DND-41 (cell line): ENCODE measurements around the gene BCL11B.

Source experiments
- EZH2 ChIP-seq: IDR thresholded peaks from 3 replicates; pipeline ENCODE4 v1.6.1; 2012; ENCODE audit warnings: borderline replicate concordance, low read depth, mild to moderate bottlenecking, moderate library complexity, low read length, inconsistent platforms; ENCODE audit not compliant: severe bottlenecking
- TF ChIP-seq, protein P1 (sequence below): IDR thresholded peaks from 2 replicates; pipeline ENCODE4 v1.5.1; 2012; ENCODE audit warnings: borderline replicate concordance, low read length, moderate library complexity, mild to moderate bottlenecking; ENCODE audit not compliant: poor library complexity, severe bottlenecking; ENCODE audit errors: extremely low read depth

DNA sequence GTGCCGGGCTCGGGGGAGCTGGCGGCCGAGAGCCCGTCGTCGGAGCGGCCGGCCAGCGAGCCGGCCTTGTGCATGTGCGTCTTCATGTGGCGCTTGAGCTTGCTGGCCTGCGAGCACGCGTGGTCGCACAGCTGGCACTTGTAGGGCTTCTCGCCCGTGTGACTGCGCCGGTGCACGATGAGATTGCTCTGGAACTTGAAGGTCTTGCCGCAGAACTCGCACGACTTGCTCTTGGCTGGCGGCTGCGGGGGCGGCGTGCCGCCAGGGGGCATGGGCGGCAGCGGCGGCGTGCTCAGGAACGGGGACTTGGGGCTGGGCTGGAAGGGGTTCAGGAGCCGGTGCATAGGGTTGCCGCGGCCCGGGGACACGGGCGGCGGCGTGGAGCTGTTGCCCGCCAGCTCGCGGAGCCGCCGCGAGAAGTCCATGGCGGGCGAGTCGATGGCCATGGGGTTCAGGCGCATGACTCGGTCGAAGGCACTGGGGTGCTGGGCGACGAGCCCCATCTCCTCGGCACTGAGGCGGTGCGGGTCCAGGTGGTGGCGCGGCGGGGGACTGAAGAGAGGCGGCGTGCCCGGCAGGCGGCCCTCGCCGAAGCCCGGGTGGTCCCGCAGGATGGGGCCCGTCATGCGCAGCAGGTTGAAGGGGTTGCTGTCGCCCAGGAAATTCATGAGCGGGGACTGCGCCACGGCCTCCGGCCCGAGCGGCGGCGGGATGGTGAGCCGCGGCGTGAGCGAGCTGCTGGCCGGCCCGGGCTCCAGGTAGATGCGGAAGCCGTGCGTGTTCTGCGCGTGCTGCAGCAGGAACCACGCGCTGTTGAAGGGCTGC is 96.5 kb downstream of the BCL11B start:
- TF ChIP-seq, protein P1, sequence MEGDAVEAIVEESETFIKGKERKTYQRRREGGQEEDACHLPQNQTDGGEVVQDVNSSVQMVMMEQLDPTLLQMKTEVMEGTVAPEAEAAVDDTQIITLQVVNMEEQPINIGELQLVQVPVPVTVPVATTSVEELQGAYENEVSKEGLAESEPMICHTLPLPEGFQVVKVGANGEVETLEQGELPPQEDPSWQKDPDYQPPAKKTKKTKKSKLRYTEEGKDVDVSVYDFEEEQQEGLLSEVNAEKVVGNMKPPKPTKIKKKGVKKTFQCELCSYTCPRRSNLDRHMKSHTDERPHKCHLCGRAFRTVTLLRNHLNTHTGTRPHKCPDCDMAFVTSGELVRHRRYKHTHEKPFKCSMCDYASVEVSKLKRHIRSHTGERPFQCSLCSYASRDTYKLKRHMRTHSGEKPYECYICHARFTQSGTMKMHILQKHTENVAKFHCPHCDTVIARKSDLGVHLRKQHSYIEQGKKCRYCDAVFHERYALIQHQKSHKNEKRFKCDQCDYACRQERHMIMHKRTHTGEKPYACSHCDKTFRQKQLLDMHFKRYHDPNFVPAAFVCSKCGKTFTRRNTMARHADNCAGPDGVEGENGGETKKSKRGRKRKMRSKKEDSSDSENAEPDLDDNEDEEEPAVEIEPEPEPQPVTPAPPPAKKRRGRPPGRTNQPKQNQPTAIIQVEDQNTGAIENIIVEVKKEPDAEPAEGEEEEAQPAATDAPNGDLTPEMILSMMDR, result no peak
- TF ChIP-seq EZH2, result no peak
